MM.1S (cell line): ENCODE measurements around the gene ZNF653.

Experiments used
- DNase-seq: peaks from one replicate; pipeline ENCODE4 v3.0.0-alpha.2; 2015
- H2AFZ ChIP-seq: fragments of 300-600 bp; sonication (generic); 2 replicates; pipeline ENCODE4 v1.6.0; 2016; ENCODE audit warnings: antibody characterized with exemption, low read length
- H3F3A ChIP-seq: fragments of 300-600 bp; sonication (generic); 2 replicates; pipeline ENCODE4 v1.6.1; 2016; ENCODE audit warnings: mild to moderate bottlenecking, antibody characterized with exemption, low read length, moderate library complexity, mixed read lengths; ENCODE audit not compliant: insufficient read depth
- H3K27ac ChIP-seq: fragments of 300-600 bp; sonication (generic); 2 replicates; pipeline ENCODE4 v1.5.1; 2016; ENCODE audit warnings: mild to moderate bottlenecking, low read length
- H3K27me3 ChIP-seq: fragments of 300-600 bp; sonication (generic); replicated peaks from 2 replicates; pipeline ENCODE4 v1.6.0; 2016; ENCODE audit warnings: low read length; ENCODE audit not compliant: insufficient read depth
- H3K36me3 ChIP-seq: fragments of 300-600 bp; sonication (generic); replicated peaks from 2 replicates; pipeline ENCODE4 v1.6.1; 2016; ENCODE audit warnings: mild to moderate bottlenecking, low read length, mixed read lengths; ENCODE audit not compliant: insufficient read depth
- H3K4me1 ChIP-seq: fragments of 300-600 bp; sonication (generic); 2 replicates; pipeline ENCODE4 v1.6.1; 2016; ENCODE audit warnings: low read length, mixed read lengths
- H3K4me2 ChIP-seq: fragments of 300-600 bp; sonication (generic); 2 replicates; pipeline ENCODE4 v1.6.0; 2016; ENCODE audit warnings: low read depth, low read length
- H3K4me3 ChIP-seq: fragments of 300-600 bp; sonication (generic); 2 replicates; pipeline ENCODE4 v1.5.1; 2016; ENCODE audit warnings: low read length, mixed read lengths
- H3K79me2 ChIP-seq: fragments of 300-600 bp; sonication (generic); 2 replicates; pipeline ENCODE4 v1.6.1; 2016; ENCODE audit warnings: mixed run types, low read length, mixed read lengths
- H3K9ac ChIP-seq: fragments of 300-600 bp; sonication (generic); 2 replicates; pipeline ENCODE4 v1.6.1; 2016; ENCODE audit warnings: low read length, mixed read lengths
- H3K9me2 ChIP-seq: fragments of 300-600 bp; sonication (generic); replicated peaks from 2 replicates; pipeline ENCODE4 v1.6.1; 2016; ENCODE audit warnings: mild to moderate bottlenecking, low read length, mixed read lengths; ENCODE audit not compliant: insufficient read depth
- H3K9me3 ChIP-seq: fragments of 300-600 bp; sonication (generic); replicated peaks from 2 replicates; pipeline ENCODE4 v1.6.1; 2016; ENCODE audit warnings: mild to moderate bottlenecking, low read length, mixed read lengths; ENCODE audit not compliant: insufficient read depth
- H4K20me1 ChIP-seq: fragments of 300-600 bp; sonication (generic); 2 replicates; pipeline ENCODE4 v1.6.1; 2016; ENCODE audit warnings: mild to moderate bottlenecking, low read length, moderate library complexity, mixed read lengths; ENCODE audit not compliant: insufficient read depth
- CTCF ChIP-seq: fragments of 300-600 bp; sonication (generic); IDR thresholded peaks from 2 replicates; pipeline ENCODE4 v1.5.1; 2016; ENCODE audit warnings: antibody characterized with exemption, low read length, mixed read lengths
- EZH2 ChIP-seq: fragments of 300-600 bp; sonication (generic); optimal IDR thresholded peaks from 2 replicates; pipeline ENCODE3; 2017; ENCODE audit warnings: low read depth, mild to moderate bottlenecking, antibody characterized with exemption, low read length, mixed read lengths
- EZH2phosphoT487 ChIP-seq: fragments of 300-600 bp; sonication (generic); IDR thresholded peaks from 2 replicates; pipeline ENCODE4 v1.6.1; 2018; ENCODE audit warnings: antibody characterized with exemption, low read length

The ZNF653 gene

DNA sequence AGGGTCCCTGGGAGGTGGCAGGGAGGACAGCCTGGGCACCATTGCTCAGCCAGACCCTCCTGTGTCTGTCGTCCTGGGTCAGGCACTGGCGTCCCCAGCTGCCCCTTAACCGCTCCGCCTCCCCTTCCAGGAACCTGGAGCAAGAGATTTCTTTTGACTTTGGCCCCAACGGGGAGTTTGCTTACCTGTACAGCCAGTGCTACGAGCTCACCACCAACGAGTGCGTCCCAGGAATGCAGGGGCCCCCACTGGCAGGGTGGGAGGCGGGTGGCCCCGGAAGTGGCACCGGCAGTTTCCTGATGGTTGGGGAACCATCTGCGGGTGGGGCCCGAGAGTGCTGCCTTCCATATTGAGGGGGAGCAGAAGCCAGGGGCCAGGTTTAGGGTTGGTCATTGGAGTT, 57.2 kb downstream of the ZNF653 start:
- no peaks in the 10 kb centered on the region for H4K20me1 ChIP-seq
- H3F3A ChIP-seq = no peaks in the 10 kb centered on the region

DNA sequence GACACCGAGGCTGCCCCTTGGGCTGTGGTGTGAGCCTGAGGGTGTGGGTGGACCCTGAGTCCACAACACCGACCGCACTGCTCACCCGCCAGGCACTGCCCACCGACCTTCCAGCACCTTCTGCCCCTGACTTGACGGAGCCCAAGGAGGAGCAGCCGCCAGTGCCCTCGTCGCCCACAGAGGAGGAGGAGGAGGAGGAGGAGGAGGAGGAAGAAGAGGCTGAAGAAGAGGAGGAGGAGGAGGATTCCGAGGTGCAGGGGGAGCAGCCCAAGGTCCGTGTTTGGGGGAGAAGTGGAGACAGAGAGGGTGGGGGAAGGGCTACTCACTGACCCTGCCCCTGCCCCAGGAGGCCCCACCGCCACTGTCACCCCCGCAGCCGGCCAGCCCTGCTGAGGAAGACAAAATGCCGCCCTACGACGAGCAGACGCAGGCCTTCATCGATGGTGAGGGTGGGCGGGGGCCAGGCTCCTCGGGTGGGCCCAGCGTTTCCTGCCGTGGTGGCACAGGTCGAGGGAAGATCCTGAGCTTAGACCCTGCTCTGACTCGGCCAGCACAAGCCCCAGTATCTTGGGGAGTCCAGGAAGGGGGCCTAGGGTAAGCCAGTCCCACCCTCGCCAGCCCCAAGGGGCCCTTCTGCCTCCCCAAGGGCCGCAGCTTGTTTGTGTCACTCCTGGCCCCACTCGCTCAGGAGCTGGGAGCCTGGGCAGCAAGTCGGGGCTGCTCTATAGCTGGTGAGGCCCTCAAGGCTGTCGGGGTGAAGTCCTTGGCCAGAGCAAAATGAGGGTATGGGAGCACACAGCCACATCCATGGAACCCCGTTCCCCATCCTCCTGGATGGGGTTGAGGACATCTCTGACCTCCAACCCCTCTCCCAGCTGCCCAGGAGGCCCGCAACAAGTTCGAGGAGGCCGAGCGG, 58.0 kb downstream of the ZNF653 start:
- H3K36me3 ChIP-seq = no peaks in the 10 kb centered on the region

More for the DNA sequence above, 57.2 kb downstream of the ZNF653 start:
- H3K4me1 ChIP-seq = no peaks in the 10 kb centered on the region
- H3K27ac ChIP-seq = no peak overlapping the region
- H2AFZ ChIP-seq = no peak overlapping the region
- no peak overlapping the region for H3K4me3 ChIP-seq
- no peak overlapping the region for H3K4me2 ChIP-seq
- H3K79me2 ChIP-seq = no peaks in the 10 kb centered on the region
- no peak overlapping the region for H3K9ac ChIP-seq
- no peaks in the 10 kb centered on the region for H3K9me2 ChIP-seq
- no peaks in the 10 kb centered on the region for H3K9me3 ChIP-seq
- DNase-seq = no peak
- H3K36me3 ChIP-seq = no peaks in the 10 kb centered on the region
- H3K27me3 ChIP-seq = no peaks in the 10 kb centered on the region; the same call in 1 of the 2 replicates
- TF ChIP-seq CTCF (no peak), EZH2phosphoT487 (no peak), EZH2 (no peak)

GRCh38 chr19:11446652-11447301, 58.9 kb downstream of the ZNF653 start:
- TF ChIP-seq EZH2 (no peak), CTCF (peak; percentile 67)
- no peaks in the 10 kb centered on the region for H3K27me3 ChIP-seq
- DNase-seq = peak; percentile 20
- no peaks in the 10 kb centered on the region for H3K79me2 ChIP-seq
- H3K9ac ChIP-seq = no peak overlapping the region
- H3K4me2 ChIP-seq = no peak overlapping the region
- no peaks in the 10 kb centered on the region for H3K4me1 ChIP-seq
- H3K9me3 ChIP-seq = no peaks in the 10 kb centered on the region
- H2AFZ ChIP-seq = no peak overlapping the region
- H3K9me2 ChIP-seq = no peaks in the 10 kb centered on the region
- no peaks in the 10 kb centered on the region for H3F3A ChIP-seq
- H3K4me3 ChIP-seq = no peak overlapping the region
- no peaks in the 10 kb centered on the region for H3K36me3 ChIP-seq
- H3K27ac ChIP-seq = no peak overlapping the region
- H4K20me1 ChIP-seq = no peaks in the 10 kb centered on the region

More for the DNA sequence above, 58.0 kb downstream of the ZNF653 start:
- no peak overlapping the region for H3K27ac ChIP-seq
- no peak overlapping the region for H3K4me2 ChIP-seq
- no peak for TF ChIP-seq EZH2phosphoT487
- TF ChIP-seq EZH2 = no peak
- TF ChIP-seq CTCF = no peak
- no peaks in the 10 kb centered on the region for H3K4me1 ChIP-seq
- H4K20me1 ChIP-seq = no peaks in the 10 kb centered on the region
- no peak overlapping the region for H3K4me3 ChIP-seq
- H3K9me3 ChIP-seq = no peaks in the 10 kb centered on the region
- no peaks in the 10 kb centered on the region for H3K79me2 ChIP-seq
- H2AFZ ChIP-seq = no peak overlapping the region
- H3K27me3 ChIP-seq = no peaks in the 10 kb centered on the region; the same call in 1 of the 2 replicates
- H3F3A ChIP-seq = no peaks in the 10 kb centered on the region
- DNase-seq = no peak
- H3K9me2 ChIP-seq = no peaks in the 10 kb centered on the region
- no peak overlapping the region for H3K9ac ChIP-seq
